OCI-LY3 (cell line): ENCODE results near the gene IDH3G.

Experiments used
- CTCF ChIP-seq: fragments of 200-600, 300-600 bp; sonication (generic); IDR thresholded peaks from 2 replicates; pipeline ENCODE4 v1.5.1; 2014; ENCODE audit warnings: antibody characterized with exemption, low read length, low read depth
- EZH2phosphoT487 ChIP-seq: fragments of 200-600 bp; shearing (Covaris generic); IDR thresholded peaks from 2 replicates; pipeline ENCODE4 v1.6.1; 2018; ENCODE audit warnings: antibody characterized with exemption, mixed run types, low read depth

DNA sequence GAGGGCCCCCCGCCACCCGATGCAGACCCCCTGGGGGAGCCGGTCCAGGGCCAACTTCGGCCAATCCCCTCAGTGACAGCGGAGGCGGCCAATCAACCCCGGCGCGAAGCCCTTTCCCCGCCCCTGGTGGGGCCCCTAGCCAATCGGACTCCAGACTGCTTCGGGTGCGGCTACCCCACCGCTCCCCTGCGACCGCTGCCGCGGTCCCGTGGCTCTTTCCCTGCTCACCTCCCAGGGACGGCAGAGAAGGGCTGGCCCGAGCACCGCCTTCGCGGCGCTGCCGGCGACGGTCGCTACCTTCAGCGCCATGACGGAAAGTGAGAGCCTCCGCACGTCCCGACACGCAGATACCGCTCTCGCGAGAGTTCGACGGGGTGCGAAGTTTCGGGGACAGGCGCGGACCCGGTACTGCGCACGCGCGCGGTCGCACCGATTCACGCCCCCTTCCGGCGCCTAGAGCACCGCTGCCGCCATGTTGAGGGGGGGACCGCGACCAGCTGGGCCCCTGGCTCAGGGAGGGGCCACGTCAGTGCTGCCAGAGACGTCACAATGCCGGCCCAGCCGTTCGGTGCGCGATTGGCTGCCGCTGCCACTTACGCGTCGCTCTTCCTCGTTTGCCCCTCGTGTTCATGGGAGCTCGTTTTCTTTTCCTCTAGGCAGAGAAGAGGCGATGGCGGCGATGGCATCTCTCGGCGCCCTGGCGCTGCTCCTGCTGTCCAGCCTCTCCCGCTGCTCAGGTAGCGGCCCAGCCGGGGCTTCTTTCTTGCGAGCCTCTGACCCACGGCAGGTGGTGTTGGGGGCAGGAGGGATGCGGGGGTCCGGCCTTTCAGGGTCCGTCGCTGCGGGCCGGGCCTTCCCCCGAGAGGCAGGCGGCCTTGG, at the start of gene IDH3G, which contains the start of gene SSR4:
- TF ChIP-seq CTCF: no peak
- TF ChIP-seq EZH2phosphoT487: no peak
